HCT116 (cell line): Measurements from ENCODE around the gene HOXB3. TPM values are rescaled to one million over a fixed set of nuclear protein-coding genes. Genes with fewer than 3 reads are reported as not detected.

Experiments
- ATAC-seq: fragments of 200-7000 bp; cut with Tn5 transposase; 2 replicates; pipeline ENCODE4 v1.9.1; 2020; ENCODE audit warnings: mild to moderate bottlenecking, moderate library complexity
- BruUV-seq: library from RNA; stranded (reverse); fragments of 400-500 nt; replicated peaks from 2 replicates; lab custom pipeline; 2021; lab: Mats Ljungman, UMichigan
- CTCF ChIA-PET: fragments of 300-600 bp; sonication (Branson Sonifier 250); formaldehyde crosslinking; loops from one replicate; lab custom pipeline; 2021; ENCODE audit warnings: antibody characterized with exemption; lab: Charles Lee
- POLR2A ChIA-PET: fragments of 300-600, 350-600 bp; sonication (Branson Sonifier 250); formaldehyde crosslinking; loops from one replicate; lab custom pipeline; 2021; ENCODE audit warnings: antibody characterized with exemption; lab: Charles Lee
- RAD21 ChIA-PET, 2 experiments: fragments of 300-600 bp; sonication (Branson Sonifier 250); formaldehyde crosslinking; loops; one replicate each; lab custom pipeline; 2023; ENCODE audit warnings: low total read pairs in 2 of 2; ENCODE audit not compliant: uncharacterized antibody in 2 of 2, unreplicated experiment in 2 of 2, low non-redundant PET in 1 of 2; lab: Charles Lee
- DNase-seq: peaks from one replicate; pipeline ENCODE4 v3.0.0-alpha.2; 2010; ENCODE audit warnings: low read depth, low spot score
- H2AFZ ChIP-seq: fragments of 200-600 bp; shearing (Covaris generic), sonication (generic); 2 replicates; pipeline ENCODE4 v1.6.1; 2017; ENCODE audit warnings: low read depth, mixed run types, mixed read lengths, antibody characterized with exemption, low read length; ENCODE audit not compliant: poor library complexity, severe bottlenecking
- H3K27ac ChIP-seq: 2 replicates; pipeline ENCODE4 v1.5.1; 2012; ENCODE audit warnings: low read depth, low read length
- H3K27me3 ChIP-seq: fragments of 200-600 bp; sonication (generic); 2 replicates; pipeline ENCODE4 v1.6.1; 2016; ENCODE audit warnings: mixed run types, low read length, mixed read lengths; ENCODE audit not compliant: insufficient read depth
- H3K36me3 ChIP-seq, 2 experiments: fragments of 200-500 bp in 1 of 2; fragments of 200-600 bp in 1 of 2; sonication (Bioruptor generic) in 1 of 2; sonication (generic) in 1 of 2; 2 replicates each; pipeline versions ENCODE4 v1.5.1 to v1.6.1; 2014 to 2016; ENCODE audit warnings: low read length in 2 of 2, inconsistent platforms in 1 of 2, mixed read lengths in 1 of 2, mixed run types in 1 of 2; ENCODE audit not compliant: insufficient read depth in 2 of 2, control insufficient read depth in 1 of 2
- H3K4me1 ChIP-seq, 2 experiments: fragments of 200-600 bp in 1 of 2; sonication (generic) in 1 of 2; 2 replicates each; pipeline versions ENCODE4 v1.5.1 to v1.6.1; 2012 to 2017; ENCODE audit warnings: low read length in 2 of 2, inconsistent platforms in 1 of 2, mild to moderate bottlenecking in 1 of 2, mixed read lengths in 1 of 2, mixed run types in 1 of 2, moderate library complexity in 1 of 2; ENCODE audit not compliant: insufficient read depth in 2 of 2, control insufficient read depth in 1 of 2
- H3K4me2 ChIP-seq: fragments of 200-600 bp; sonication (generic); 2 replicates; pipeline ENCODE4 v1.6.1; 2017; ENCODE audit warnings: mixed run types, low read length, mixed read lengths
- H3K4me3 ChIP-seq, 2 experiments: fragments of 200-600 bp in 1 of 2; sonication (generic) in 1 of 2; replicated peaks in 1 of 2; 2 replicates each; pipeline ENCODE4 v1.5.1; 2011 to 2016; ENCODE audit warnings: low read length in 2 of 2, control low read depth in 1 of 2, low read depth in 1 of 2, mild to moderate bottlenecking in 1 of 2, mixed read lengths in 1 of 2, mixed run types in 1 of 2
- H3K79me2 ChIP-seq: fragments of 200-600 bp; sonication (generic); 2 replicates; pipeline ENCODE4 v1.6.1; 2017; ENCODE audit warnings: mild to moderate bottlenecking, mixed run types, low read length, moderate library complexity, mixed read lengths; ENCODE audit not compliant: insufficient read depth
- H3K9ac ChIP-seq: fragments of 200-600 bp; sonication (generic); 2 replicates; pipeline ENCODE4 v1.6.1; 2016; ENCODE audit warnings: low read length, mixed read lengths
- H3K9me2 ChIP-seq: fragments of 200-600 bp; sonication (generic), shearing (Covaris generic); 2 replicates; pipeline ENCODE4 v1.6.1; 2017; ENCODE audit warnings: mixed run types, mild to moderate bottlenecking, moderate library complexity; ENCODE audit not compliant: insufficient read depth
- H3K9me3 ChIP-seq, 2 experiments: fragments of 200-500 bp in 1 of 2; fragments of 200-600 bp in 1 of 2; sonication (Bioruptor generic) in 1 of 2; sonication (generic) in 1 of 2; 2 replicates each; pipeline ENCODE4 v1.6.1; 2014 to 2017; ENCODE audit warnings: low read length in 2 of 2, mixed read lengths in 2 of 2, inconsistent platforms in 1 of 2, low read depth in 1 of 2, mild to moderate bottlenecking in 1 of 2, mixed run types in 1 of 2, moderate library complexity in 1 of 2; ENCODE audit not compliant: control insufficient read depth in 1 of 2, insufficient read depth in 1 of 2
- H4K20me1 ChIP-seq: fragments of 200-600 bp; sonication (generic), shearing (Covaris generic); 2 replicates; pipeline ENCODE4 v1.6.1; 2017; ENCODE audit warnings: mixed run types, mild to moderate bottlenecking, moderate library complexity; ENCODE audit not compliant: insufficient read depth
- ATF3 ChIP-seq: IDR thresholded peaks from 2 replicates; pipeline ENCODE4 v1.6.1; 2012
- CBX3 ChIP-seq: IDR thresholded peaks from 2 replicates; pipeline ENCODE4 v1.6.1; 2012; ENCODE audit warnings: low read depth
- CEBPB ChIP-seq: IDR thresholded peaks from 2 replicates; pipeline ENCODE4 v1.6.1; 2012; ENCODE audit warnings: low read depth
- EGR1 ChIP-seq: IDR thresholded peaks from 2 replicates; pipeline ENCODE4 v1.6.1; 2012; ENCODE audit warnings: low read depth
- ELF1 ChIP-seq: IDR thresholded peaks from 2 replicates; pipeline ENCODE4 v1.6.1; 2012; ENCODE audit warnings: low read depth, borderline replicate concordance
- EZH2 ChIP-seq: fragments of 200-600 bp; sonication (generic); IDR thresholded peaks from 2 replicates; pipeline ENCODE4 v1.6.1; 2017; ENCODE audit warnings: antibody characterized with exemption, mixed run types
- FOSL1 ChIP-seq: IDR thresholded peaks from 2 replicates; pipeline ENCODE4 v1.6.1; 2012; ENCODE audit warnings: low read depth
- JUND ChIP-seq: IDR thresholded peaks from 2 replicates; pipeline ENCODE4 v1.6.1; 2012
- POLR2A ChIP-seq: IDR thresholded peaks from 2 replicates; pipeline ENCODE4 v1.7.0; 2011; ENCODE audit warnings: borderline replicate concordance; ENCODE audit not compliant: insufficient read depth, insufficient read length; ENCODE audit errors: extremely low read depth
- POLR2AphosphoS5 ChIP-seq: IDR thresholded peaks from 2 replicates; pipeline ENCODE4 v1.6.1; 2011; ENCODE audit warnings: mild to moderate bottlenecking, low read depth, low read length, moderate library complexity
- SP1 ChIP-seq: IDR thresholded peaks from 2 replicates; pipeline ENCODE4 v1.6.1; 2012; ENCODE audit warnings: low read depth
- SRF ChIP-seq: IDR thresholded peaks from 2 replicates; pipeline ENCODE4 v1.6.1; 2012; ENCODE audit warnings: low read depth
- TCF7L2 ChIP-seq: IDR thresholded peaks from 2 replicates; pipeline ENCODE4 v1.7.0; 2011; ENCODE audit warnings: borderline replicate concordance, inconsistent platforms; ENCODE audit not compliant: insufficient read depth, insufficient read length; ENCODE audit errors: extremely low read depth
- YY1 ChIP-seq: IDR thresholded peaks from 2 replicates; pipeline ENCODE4 v1.6.1; 2011; ENCODE audit warnings: low read length, low read depth, moderate library complexity, mild to moderate bottlenecking; ENCODE audit not compliant: insufficient replicate concordance; ENCODE audit errors: extremely low read depth
- ZBTB33 ChIP-seq: IDR thresholded peaks from 2 replicates; pipeline ENCODE4 v1.6.1; 2011; ENCODE audit warnings: mild to moderate bottlenecking, low read length, moderate library complexity; ENCODE audit not compliant: insufficient replicate concordance; ENCODE audit errors: extremely low read depth
- ZFX ChIP-seq: fragments of 450-650 bp; IDR thresholded peaks from 2 replicates; pipeline ENCODE4 v1.6.1; 2017
- ZNF274 ChIP-seq: fragments of 200-500 bp; sonication (Bioruptor generic); IDR thresholded peaks from 2 replicates; pipeline ENCODE4 v1.6.1; 2014; ENCODE audit warnings: mild to moderate bottlenecking, low read depth, low read length, inconsistent platforms
- intact Hi-C: fragments of 100-400 bp; cut with micrococcal nuclease; formaldehyde crosslinking; loops from 2 replicates; pipeline ENCODE4 v1.10.0; 2022
- total RNA-seq: library from RNA; stranded (reverse); gene quantifications from one replicate; pipeline ENCODE4 v1.2.1, GENCODE V29; 2021; ENCODE audit not compliant: unreplicated experiment
- TF ChIP-seq, protein P1 (sequence below): IDR thresholded peaks from 2 replicates; pipeline ENCODE4 v1.6.1; 2012; ENCODE audit warnings: low read depth
- TF ChIP-seq, protein P2 (sequence below): IDR thresholded peaks from 2 replicates; pipeline ENCODE4 v1.6.1; 2012

Gene HOXB3
- total RNA-seq, 1 experiment from 2014 or later: 19.8 TPM

DNA sequence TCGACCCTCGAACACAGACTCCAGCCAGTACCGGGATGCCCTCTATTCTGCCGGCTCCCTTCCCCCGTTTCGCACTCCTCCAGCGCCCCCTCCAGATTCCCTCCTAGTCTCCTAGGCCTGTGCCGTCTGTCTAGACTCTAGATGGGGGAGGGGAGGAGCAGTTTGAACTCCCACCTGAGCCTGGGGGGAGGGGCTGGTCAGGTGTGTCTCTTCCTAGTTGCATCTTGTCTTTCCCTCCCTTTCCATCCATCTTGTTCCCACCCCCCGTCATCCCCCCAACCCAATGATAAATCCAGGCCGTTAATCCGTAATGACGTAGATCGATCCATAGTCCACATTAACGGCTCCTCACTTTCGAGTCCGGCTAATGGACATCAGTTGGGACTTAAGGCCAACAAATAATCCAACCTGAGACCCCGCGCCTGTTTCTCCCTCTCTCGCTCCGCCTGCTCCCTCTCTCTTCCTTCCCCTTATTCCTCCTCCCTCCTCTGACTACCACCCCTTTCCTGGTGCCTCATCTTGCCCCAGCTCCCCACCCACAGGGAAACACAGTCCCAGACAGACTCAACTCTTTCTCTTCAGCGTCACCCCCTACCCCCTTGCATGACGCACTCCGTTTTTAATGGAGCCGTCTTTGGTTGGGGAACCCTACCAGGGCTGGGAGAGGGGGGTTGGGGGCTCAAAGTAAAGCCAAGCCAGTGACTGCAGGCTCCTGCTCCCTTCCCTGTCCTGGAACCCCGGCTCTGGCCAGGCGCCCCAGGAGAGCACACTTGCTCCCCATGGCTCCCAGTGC, 6.9 kb upstream of the HOXB3 start:
- ChIA-PET RAD21 (no interaction called here), POLR2A (interaction anchor here (0.8 kb wide), 1 partner anchor 8 kb away, joined by 3 read pairs; the partner anchor contains the start of gene HOXB6), CTCF (no interaction called here)
- DNase-seq (no peak), ATAC-seq (no peak)
- H3K4me1 ChIP-seq: peaks cover 22% of the 10 kb centered on the region in 2 experiments
- H3K4me3 ChIP-seq: no peak overlapping the region
- no peak overlapping the region for H2AFZ ChIP-seq
- H3K4me2 ChIP-seq: no peak overlapping the region
- no peak overlapping the region for H3K9ac ChIP-seq
- peaks cover 27 to 30% of the 10 kb centered on the region in 2 experiments; a peak in 3 of 4 replicates for H3K36me3 ChIP-seq
- no peaks in the 10 kb centered on the region for H3K9me3 ChIP-seq
- H3K27ac ChIP-seq: no peak overlapping the region
- H3K27me3 ChIP-seq: no peaks in the 10 kb centered on the region
- H3K79me2 ChIP-seq: peaks cover 93% of the 10 kb centered on the region
- no TSS peak for BruUV-seq
- intact Hi-C loops: no loop called here
- H3K9me2 ChIP-seq: no peaks in the 10 kb centered on the region
- peaks cover 4% of the 10 kb centered on the region; the same call in 1 of the 2 replicates for H4K20me1 ChIP-seq
- no peak for TF ChIP-seq FOSL1
- no peak for TF ChIP-seq ZBTB33
- no peak for TF ChIP-seq ZNF274
- TF ChIP-seq, protein P1, sequence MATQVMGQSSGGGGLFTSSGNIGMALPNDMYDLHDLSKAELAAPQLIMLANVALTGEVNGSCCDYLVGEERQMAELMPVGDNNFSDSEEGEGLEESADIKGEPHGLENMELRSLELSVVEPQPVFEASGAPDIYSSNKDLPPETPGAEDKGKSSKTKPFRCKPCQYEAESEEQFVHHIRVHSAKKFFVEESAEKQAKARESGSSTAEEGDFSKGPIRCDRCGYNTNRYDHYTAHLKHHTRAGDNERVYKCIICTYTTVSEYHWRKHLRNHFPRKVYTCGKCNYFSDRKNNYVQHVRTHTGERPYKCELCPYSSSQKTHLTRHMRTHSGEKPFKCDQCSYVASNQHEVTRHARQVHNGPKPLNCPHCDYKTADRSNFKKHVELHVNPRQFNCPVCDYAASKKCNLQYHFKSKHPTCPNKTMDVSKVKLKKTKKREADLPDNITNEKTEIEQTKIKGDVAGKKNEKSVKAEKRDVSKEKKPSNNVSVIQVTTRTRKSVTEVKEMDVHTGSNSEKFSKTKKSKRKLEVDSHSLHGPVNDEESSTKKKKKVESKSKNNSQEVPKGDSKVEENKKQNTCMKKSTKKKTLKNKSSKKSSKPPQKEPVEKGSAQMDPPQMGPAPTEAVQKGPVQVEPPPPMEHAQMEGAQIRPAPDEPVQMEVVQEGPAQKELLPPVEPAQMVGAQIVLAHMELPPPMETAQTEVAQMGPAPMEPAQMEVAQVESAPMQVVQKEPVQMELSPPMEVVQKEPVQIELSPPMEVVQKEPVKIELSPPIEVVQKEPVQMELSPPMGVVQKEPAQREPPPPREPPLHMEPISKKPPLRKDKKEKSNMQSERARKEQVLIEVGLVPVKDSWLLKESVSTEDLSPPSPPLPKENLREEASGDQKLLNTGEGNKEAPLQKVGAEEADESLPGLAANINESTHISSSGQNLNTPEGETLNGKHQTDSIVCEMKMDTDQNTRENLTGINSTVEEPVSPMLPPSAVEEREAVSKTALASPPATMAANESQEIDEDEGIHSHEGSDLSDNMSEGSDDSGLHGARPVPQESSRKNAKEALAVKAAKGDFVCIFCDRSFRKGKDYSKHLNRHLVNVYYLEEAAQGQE: no peak
- no peak for TF ChIP-seq POLR2AphosphoS5
- TF ChIP-seq EZH2: no peak
- TF ChIP-seq JUND: no peak
- TF ChIP-seq CBX3: no peak
- TF ChIP-seq ZFX: no peak
- TF ChIP-seq, protein P2, sequence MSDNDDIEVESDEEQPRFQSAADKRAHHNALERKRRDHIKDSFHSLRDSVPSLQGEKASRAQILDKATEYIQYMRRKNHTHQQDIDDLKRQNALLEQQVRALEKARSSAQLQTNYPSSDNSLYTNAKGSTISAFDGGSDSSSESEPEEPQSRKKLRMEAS: no peak
- no peak for TF ChIP-seq CEBPB
- no peak for TF ChIP-seq YY1
- TF ChIP-seq POLR2A: no peak
- TF ChIP-seq EGR1: no peak
- TF ChIP-seq SRF: no peak
- no peak for TF ChIP-seq ELF1
- no peak for TF ChIP-seq TCF7L2
- no peak for TF ChIP-seq ATF3
- TF ChIP-seq SP1: no peak
